Tibial nerve (tissue), 4 donors: ENCODE results near the gene PIGP. TPM values are rescaled to one million over a fixed set of nuclear protein-coding genes. Genes with fewer than 3 reads are reported as not detected.
"Not testable (repeated sequence)": the region's sequence is repeated elsewhere in the genome, so short reads cannot be mapped to it uniquely, and the experiment has no call there.

Source experiments
- DNase-seq, 2 donors: peaks; one replicate each; pipeline ENCODE4 v3.0.0-alpha.2; 2019; ENCODE audit warnings: low spot score in 2 of 2
- H3K27ac ChIP-seq, 4 donors: fragments of 200-600 bp; sonication (generic) in 3 of 4; one replicate each; pipeline ENCODE4 v1.5.1; 2017 to 2019; ENCODE audit warnings: mild to moderate bottlenecking in 1 of 4
- H3K27me3 ChIP-seq, 2 donors: fragments of 200-600 bp; sonication (generic) in 1 of 2; one replicate each; pipeline versions ENCODE4 v1.5.1 to v1.6.0; 2017 to 2019
- H3K36me3 ChIP-seq, 3 donors: fragments of 200-600 bp; sonication (generic); one replicate each; pipeline ENCODE4 v1.5.1; 2018 to 2019
- H3K4me1 ChIP-seq, 4 donors: fragments of 200-600 bp; sonication (generic) in 3 of 4; one replicate each; pipeline ENCODE4 v1.5.1; 2017 to 2019
- H3K4me3 ChIP-seq, 4 donors: fragments of 200-600 bp; sonication (generic) in 3 of 4; one replicate each; pipeline ENCODE4 v1.5.1; 2017 to 2019; ENCODE audit warnings: mild to moderate bottlenecking in 1 of 4, moderate library complexity in 1 of 4
- H3K9me3 ChIP-seq, 4 donors: fragments of 200-600 bp; sonication (generic) in 3 of 4; one replicate each; pipeline ENCODE4 v1.5.1; 2017 to 2019
- EP300 ChIP-seq, 2 donors: sonication (generic); formaldehyde crosslinking; IDR thresholded peaks; one replicate each; pipeline ENCODE4 v1.6.1; 2017; ENCODE audit warnings: antibody characterized with exemption in 2 of 2, mild to moderate bottlenecking in 1 of 2
- POLR2A ChIP-seq, 2 donors: fragments of 450-650 bp; IDR thresholded peaks; one replicate each; pipeline ENCODE4 v1.6.1; 2017; ENCODE audit warnings: antibody characterized with exemption in 2 of 2, mild to moderate bottlenecking in 2 of 2, moderate library complexity in 2 of 2
- WGBS, 2 donors: methylation state at CpG; one replicate each; pipeline ENCODE4 v1.1.5; 2018; 5-methylcytosine and 5-hydroxymethylcytosine counted together
- total RNA-seq, 4 donors: library from RNA; depleted of rRNA; stranded (reverse); fragments of >200 nt; gene quantifications; one replicate each; pipeline ENCODE4 v1.1.0, GENCODE V29; 2016
- TF ChIP-seq, protein P1 (sequence below), 5 experiments: fragments of 200-600 bp in 3 of 5; fragments of 450-650 bp in 2 of 5; sonication (generic) in 3 of 5; IDR thresholded peaks; one replicate each; pipeline ENCODE4 v1.5.1; 2016 to 2019; ENCODE audit warnings: antibody characterized with exemption in 5 of 5, mild to moderate bottlenecking in 3 of 5, moderate library complexity in 2 of 5

The PIGP gene
- total RNA-seq, 4 donors from 2014 or later, result 4.5 to 40.0 (median 26.5) TPM

DNA sequence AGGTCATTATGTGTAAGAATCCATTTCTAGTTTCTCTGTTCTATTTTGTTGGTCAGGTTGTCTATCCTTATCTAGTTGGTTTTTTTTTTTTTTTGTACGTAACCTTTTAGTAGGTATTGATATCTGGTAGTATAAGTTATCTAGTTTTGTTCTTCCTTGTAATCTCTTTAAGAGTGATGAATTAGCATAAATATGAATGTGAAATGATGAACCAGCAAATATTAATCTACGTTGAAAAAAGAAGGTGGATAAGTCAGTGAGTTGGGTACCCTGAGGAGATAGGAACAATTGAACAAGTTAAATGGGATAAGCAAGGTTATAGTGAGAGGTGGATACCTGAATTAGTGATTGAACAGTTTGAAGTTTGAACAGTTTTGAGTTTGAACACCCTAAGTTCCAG, 34.1 kb upstream of the PIGP start:
- H3K4me3 ChIP-seq, result no peak overlapping the region
- TF ChIP-seq, protein P1, sequence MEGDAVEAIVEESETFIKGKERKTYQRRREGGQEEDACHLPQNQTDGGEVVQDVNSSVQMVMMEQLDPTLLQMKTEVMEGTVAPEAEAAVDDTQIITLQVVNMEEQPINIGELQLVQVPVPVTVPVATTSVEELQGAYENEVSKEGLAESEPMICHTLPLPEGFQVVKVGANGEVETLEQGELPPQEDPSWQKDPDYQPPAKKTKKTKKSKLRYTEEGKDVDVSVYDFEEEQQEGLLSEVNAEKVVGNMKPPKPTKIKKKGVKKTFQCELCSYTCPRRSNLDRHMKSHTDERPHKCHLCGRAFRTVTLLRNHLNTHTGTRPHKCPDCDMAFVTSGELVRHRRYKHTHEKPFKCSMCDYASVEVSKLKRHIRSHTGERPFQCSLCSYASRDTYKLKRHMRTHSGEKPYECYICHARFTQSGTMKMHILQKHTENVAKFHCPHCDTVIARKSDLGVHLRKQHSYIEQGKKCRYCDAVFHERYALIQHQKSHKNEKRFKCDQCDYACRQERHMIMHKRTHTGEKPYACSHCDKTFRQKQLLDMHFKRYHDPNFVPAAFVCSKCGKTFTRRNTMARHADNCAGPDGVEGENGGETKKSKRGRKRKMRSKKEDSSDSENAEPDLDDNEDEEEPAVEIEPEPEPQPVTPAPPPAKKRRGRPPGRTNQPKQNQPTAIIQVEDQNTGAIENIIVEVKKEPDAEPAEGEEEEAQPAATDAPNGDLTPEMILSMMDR (IDR thresholded peaks at IDR 0.05), result no peak
- TF ChIP-seq EP300 (IDR thresholded peaks at IDR 0.05) (no peak), POLR2A (IDR thresholded peaks at IDR 0.05) (no peak)
- peaks cover 2 to 21% (median 6%) of the 10 kb centered on the region in 3 donors for H3K36me3 ChIP-seq
- no peaks in the 10 kb centered on the region for H3K4me1 ChIP-seq
- DNase-seq, result no peak
- no peaks in the 10 kb centered on the region for H3K27me3 ChIP-seq
- WGBS, 2 donors, result 98 to 99% methylated on average over 2 of the region's 2 CpGs
- no peak overlapping the region for H3K27ac ChIP-seq
- peaks cover 0 to 8% (median 0%) of the 10 kb centered on the region in 4 donors for H3K9me3 ChIP-seq

DNA sequence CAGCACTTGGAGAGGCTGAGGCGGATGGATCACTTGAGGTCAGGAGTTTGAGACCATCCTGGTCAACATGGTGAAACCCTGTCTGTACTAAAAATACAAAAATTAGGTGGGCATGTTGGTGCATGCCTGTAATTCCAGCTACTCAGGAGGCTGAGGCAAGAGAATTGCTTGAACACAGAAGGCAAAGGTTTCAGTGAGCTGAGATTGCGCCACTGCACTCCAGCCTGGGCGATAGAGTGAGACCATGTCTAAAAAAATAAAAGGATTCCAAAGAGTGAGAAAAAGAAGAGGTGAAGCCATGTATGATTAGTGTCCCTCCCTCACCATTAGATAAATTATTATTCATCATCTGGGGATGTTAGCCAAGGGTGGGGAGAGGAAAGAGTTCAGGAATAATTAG, 29.9 kb upstream of the PIGP start:
- H3K9me3 ChIP-seq, H3K4me1 ChIP-seq, H3K27ac ChIP-seq, H3K27me3 ChIP-seq, H3K4me3 ChIP-seq, DNase-seq: not testable (repeated sequence)
- 97 to 98% methylated on average over 3 of the region's 3 CpGs for WGBS, 2 donors
- peaks cover 2 to 28% (median 12%) of the 10 kb centered on the region in 3 donors for H3K36me3 ChIP-seq

DNA sequence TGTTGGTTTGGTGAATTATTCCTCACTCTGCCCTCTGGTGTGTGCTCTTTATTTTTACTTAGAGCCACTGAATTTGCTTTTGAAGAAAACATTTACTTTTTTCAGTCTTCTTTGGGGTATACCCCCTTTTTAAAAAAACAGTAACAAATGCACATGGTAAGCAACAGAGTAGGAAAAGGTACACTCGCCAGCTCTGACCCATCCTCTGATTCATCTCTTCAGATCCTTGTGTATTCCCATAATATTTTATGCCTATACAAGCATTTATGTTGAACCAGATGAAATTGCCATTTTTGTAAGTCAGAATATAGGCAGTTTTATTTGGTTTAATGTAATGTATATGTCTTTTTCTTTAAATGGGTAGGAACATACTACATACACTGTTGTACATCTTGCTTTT, 28.5 kb upstream of the PIGP start:
- Histone ChIP-seq H3K36me3 (peaks cover 0 to 41% (median 14%) of the 10 kb centered on the region in 3 donors), H3K4me1 (peaks cover 0 to 5% (median 0%) of the 10 kb centered on the region in 4 donors), H3K27ac (no peak overlapping the region), H3K27me3 (no peaks in the 10 kb centered on the region), H3K9me3 (no peaks in the 10 kb centered on the region), H3K4me3 (no peak overlapping the region)
- TF ChIP-seq, protein P1 (IDR thresholded peaks at IDR 0.05), result no peak
- no peak for TF ChIP-seq POLR2A (IDR thresholded peaks at IDR 0.05)
- no peak for TF ChIP-seq EP300 (IDR thresholded peaks at IDR 0.05)
- 82 to 85% methylated on average over 1 of the region's 1 CpG for WGBS, 2 donors
- no peak for DNase-seq

DNA sequence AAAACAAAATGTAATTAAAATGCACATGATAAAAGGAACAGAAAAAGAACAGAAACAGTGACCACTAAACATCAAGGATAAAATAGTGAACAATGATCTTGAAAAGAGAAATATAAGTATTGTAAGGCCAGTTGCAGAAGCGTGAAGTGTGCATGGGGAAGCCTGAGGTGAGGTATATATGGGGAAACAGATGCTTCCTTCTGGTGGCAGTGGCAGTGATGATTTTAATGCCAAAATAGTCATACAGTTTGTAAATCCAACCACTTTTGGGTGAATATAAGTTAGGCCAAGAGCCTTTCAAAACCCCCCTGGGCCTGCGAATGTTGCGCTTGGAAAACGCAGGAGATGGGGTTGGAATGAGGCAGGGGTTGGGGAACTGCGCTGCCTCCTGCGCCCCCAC, 27.4 kb upstream of the PIGP start:
- no peak for DNase-seq
- H3K4me3 ChIP-seq, result no peak overlapping the region
- peaks cover 0 to 52% (median 14%) of the 10 kb centered on the region in 3 donors for H3K36me3 ChIP-seq
- H3K27me3 ChIP-seq, result no peaks in the 10 kb centered on the region
- 85 to 89% methylated on average over 6 of the region's 6 CpGs for WGBS, 2 donors
- H3K4me1 ChIP-seq, result peaks cover 0 to 5% (median 0%) of the 10 kb centered on the region in 4 donors
- TF ChIP-seq, protein P1 (IDR thresholded peaks at IDR 0.05), result no peak
- TF ChIP-seq POLR2A (IDR thresholded peaks at IDR 0.05) (no peak), EP300 (IDR thresholded peaks at IDR 0.05) (no peak)
- H3K27ac ChIP-seq, result no peak overlapping the region
- H3K9me3 ChIP-seq, result no peaks in the 10 kb centered on the region

DNA sequence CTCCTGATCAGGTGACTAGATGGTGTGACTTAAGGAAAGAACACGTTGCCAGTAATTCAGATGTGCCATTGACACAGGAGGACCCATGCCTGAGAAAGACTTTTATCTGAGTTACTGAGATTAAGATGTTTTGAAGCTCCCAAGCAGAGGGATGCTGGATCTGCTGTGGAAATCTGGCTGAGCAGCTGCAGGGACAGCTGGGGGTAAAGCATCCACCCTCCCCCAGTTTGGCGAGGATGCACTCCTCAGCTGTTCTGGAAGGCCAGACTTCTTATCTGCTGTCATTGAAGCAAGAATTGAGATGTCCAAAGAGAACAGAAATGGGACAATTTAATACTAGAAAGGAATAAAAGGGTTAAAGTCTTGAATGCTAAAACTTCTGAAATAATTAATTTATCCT, 25.9 kb upstream of the PIGP start:
- peaks cover 0 to 5% (median 0%) of the 10 kb centered on the region in 4 donors for H3K4me1 ChIP-seq
- DNase-seq, result no peak
- H3K36me3 ChIP-seq, result peaks cover 0 to 54% (median 14%) of the 10 kb centered on the region in 3 donors
- 95 to 96% methylated on average over 2 of the region's 2 CpGs for WGBS, 2 donors
- H3K27me3 ChIP-seq, result no peaks in the 10 kb centered on the region
- TF ChIP-seq POLR2A (IDR thresholded peaks at IDR 0.05) (no peak), EP300 (IDR thresholded peaks at IDR 0.05) (no peak)
- TF ChIP-seq, protein P1 (IDR thresholded peaks at IDR 0.05), result no peak
- no peaks in the 10 kb centered on the region for H3K9me3 ChIP-seq
- H3K4me3 ChIP-seq, result no peak overlapping the region
- H3K27ac ChIP-seq, result no peak overlapping the region

DNA sequence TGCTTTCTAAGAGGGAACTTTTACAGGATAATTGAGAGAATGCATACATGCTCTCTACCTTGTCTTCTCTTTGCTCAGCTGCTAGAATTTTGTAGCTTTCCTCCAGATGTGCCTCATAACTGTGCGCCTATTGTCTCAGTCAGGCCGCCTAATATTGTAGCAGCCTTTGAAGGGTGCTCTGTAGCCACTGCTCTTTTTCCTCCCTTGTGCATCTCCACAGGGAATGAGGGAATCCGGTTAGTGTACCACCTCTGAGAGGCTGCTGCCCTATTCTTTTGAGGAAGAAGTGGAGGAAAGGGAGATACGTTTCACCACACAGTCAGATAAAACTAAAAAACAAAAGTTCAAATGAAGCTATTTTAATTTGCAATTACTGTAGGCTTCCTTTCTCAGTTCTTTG, 22.9 kb upstream of the PIGP start:
- no peak for DNase-seq
- no peaks in the 10 kb centered on the region for H3K27me3 ChIP-seq
- peaks cover 0 to 5% (median 0%) of the 10 kb centered on the region in 4 donors for H3K4me1 ChIP-seq
- no peaks in the 10 kb centered on the region for H3K9me3 ChIP-seq
- WGBS, 2 donors, result 91 to 93% methylated on average over 4 of the region's 4 CpGs
- TF ChIP-seq, protein P1 (IDR thresholded peaks at IDR 0.05), result no peak
- TF ChIP-seq EP300 (IDR thresholded peaks at IDR 0.05), result no peak
- TF ChIP-seq POLR2A (IDR thresholded peaks at IDR 0.05), result no peak
- H3K36me3 ChIP-seq, result peaks cover 0 to 55% (median 14%) of the 10 kb centered on the region in 3 donors
- no peak overlapping the region for H3K27ac ChIP-seq
- no peak overlapping the region for H3K4me3 ChIP-seq
